ENCODE data around the gene NPPB.

DNA sequence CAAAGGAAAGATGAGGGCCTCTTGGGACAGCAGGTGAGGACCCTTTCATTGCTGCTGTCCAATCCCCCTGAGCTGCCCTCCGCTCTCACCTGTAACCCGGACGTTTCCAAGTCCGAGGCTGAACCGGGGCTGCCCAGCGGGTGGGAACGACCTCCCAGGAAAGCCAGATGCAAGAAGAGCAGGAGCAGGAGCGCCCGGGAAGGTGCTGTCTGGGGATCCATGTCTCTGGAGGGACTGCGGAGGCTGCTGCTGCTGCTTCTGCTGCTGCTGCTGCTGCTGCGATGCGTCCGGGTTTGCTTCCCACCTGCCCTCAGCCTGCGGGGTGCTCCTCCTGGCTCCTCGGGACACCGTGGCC, at the start of gene NPPB:
- TF ChIP-seq POLR2A (IDR thresholded peaks at IDR 0.05) (no peak), POLR2AphosphoS5 (IDR thresholded peaks at IDR 0.05) (no peak)
- TF ChIP-seq, protein P1, sequence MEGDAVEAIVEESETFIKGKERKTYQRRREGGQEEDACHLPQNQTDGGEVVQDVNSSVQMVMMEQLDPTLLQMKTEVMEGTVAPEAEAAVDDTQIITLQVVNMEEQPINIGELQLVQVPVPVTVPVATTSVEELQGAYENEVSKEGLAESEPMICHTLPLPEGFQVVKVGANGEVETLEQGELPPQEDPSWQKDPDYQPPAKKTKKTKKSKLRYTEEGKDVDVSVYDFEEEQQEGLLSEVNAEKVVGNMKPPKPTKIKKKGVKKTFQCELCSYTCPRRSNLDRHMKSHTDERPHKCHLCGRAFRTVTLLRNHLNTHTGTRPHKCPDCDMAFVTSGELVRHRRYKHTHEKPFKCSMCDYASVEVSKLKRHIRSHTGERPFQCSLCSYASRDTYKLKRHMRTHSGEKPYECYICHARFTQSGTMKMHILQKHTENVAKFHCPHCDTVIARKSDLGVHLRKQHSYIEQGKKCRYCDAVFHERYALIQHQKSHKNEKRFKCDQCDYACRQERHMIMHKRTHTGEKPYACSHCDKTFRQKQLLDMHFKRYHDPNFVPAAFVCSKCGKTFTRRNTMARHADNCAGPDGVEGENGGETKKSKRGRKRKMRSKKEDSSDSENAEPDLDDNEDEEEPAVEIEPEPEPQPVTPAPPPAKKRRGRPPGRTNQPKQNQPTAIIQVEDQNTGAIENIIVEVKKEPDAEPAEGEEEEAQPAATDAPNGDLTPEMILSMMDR (IDR thresholded peaks at IDR 0.05), result no peak

Measured in breast epithelium (tissue), 3 donors.